ENCODE results near the gene COMT. TPM values are rescaled to one million over a fixed set of nuclear protein-coding genes. Genes with fewer than 3 reads are reported as not detected.

Gene COMT
- polyA plus RNA-seq, 1 experiment: 79.4 TPM

- ChIA-PET CTCF (no interaction called here), POLR2A (no interaction called here)
- no peak for TF ChIP-seq CTCF (IDR thresholded peaks at IDR 0.05; ENCODE audit: low read depth, low read length)
- no peak for DNase-seq (ENCODE audit: low read depth, low spot score)
- Histone ChIP-seq H3K9me3 (ENCODE audit: control insufficient read depth, insufficient read depth, low read length) (no peaks in the 10 kb centered on the region; the same call in 1 of the 2 replicates), H3K27me3 (ENCODE audit: control insufficient read depth, insufficient read depth, low read length) (no peaks in the 10 kb centered on the region), H3K27ac (ENCODE audit: low read depth, low read length) (no peak overlapping the region), H3K4me3 (ENCODE audit: low read depth, low read length) (no peak overlapping the region)
Observed at GRCh38 chr22:19963863-19964642, 22.5 kb downstream of the COMT start.

GRCh38 chr22:19964701-19965386 lies 23.3 kb downstream of the COMT start:
- H3K4me3 ChIP-seq (ENCODE audit: low read depth, low read length): no peak overlapping the region
- ChIA-PET POLR2A (no interaction called here), CTCF (interaction anchor here (1.4 to 1.5 kb wide), 2 partner anchors 48 to 51 kb away, joined by 3 to 6 read pairs; no protein-coding TSS in a partner anchor)
- H3K27ac ChIP-seq (ENCODE audit: low read depth, low read length): no peak overlapping the region
- no peak for TF ChIP-seq CTCF (IDR thresholded peaks at IDR 0.05; ENCODE audit: low read depth, low read length)
- no peaks in the 10 kb centered on the region; the same call in 1 of the 2 replicates for H3K9me3 ChIP-seq (ENCODE audit: control insufficient read depth, insufficient read depth, low read length)
- H3K27me3 ChIP-seq (ENCODE audit: control insufficient read depth, insufficient read depth, low read length): no peaks in the 10 kb centered on the region
- no peak for DNase-seq (ENCODE audit: low read depth, low spot score)

GRCh38 chr22:19965771-19966709 lies 24.5 kb downstream of the COMT start:
- peak; percentile 53 for TF ChIP-seq CTCF (IDR thresholded peaks at IDR 0.05; ENCODE audit: low read depth, low read length)
- DNase-seq (ENCODE audit: low read depth, low spot score): no peak
- no peaks in the 10 kb centered on the region for H3K27me3 ChIP-seq (ENCODE audit: control insufficient read depth, insufficient read depth, low read length)

GRCh38 chr22:19966908-19967750 lies 25.6 kb downstream of the COMT start:
- TF ChIP-seq CTCF (IDR thresholded peaks at IDR 0.05; ENCODE audit: low read depth, low read length): no peak
- ChIA-PET CTCF (interaction anchor here (0.6 to 0.7 kb wide), 3 partner anchors 23 to 900 kb away, joined by 3 to 4 read pairs (median 3); no protein-coding TSS in a partner anchor), POLR2A (no interaction called here)
- H3K27ac ChIP-seq (ENCODE audit: low read depth, low read length): no peak overlapping the region
- no peak for DNase-seq (ENCODE audit: low read depth, low spot score)
- no peaks in the 10 kb centered on the region; the same call in 1 of the 2 replicates for H3K9me3 ChIP-seq (ENCODE audit: control insufficient read depth, insufficient read depth, low read length)
- no peaks in the 10 kb centered on the region for H3K27me3 ChIP-seq (ENCODE audit: control insufficient read depth, insufficient read depth, low read length)
- no peak overlapping the region for H3K4me3 ChIP-seq (ENCODE audit: low read depth, low read length)

More at GRCh38 chr22:19965771-19966709, 24.5 kb downstream of the COMT start:
- CTCF ChIA-PET: interaction anchor here (0.6 to 1.5 kb wide), 5 partner anchors 24 to 901 kb away, joined by 3 to 6 read pairs (median 3); no protein-coding TSS in a partner anchor
- Histone ChIP-seq H3K4me3 (ENCODE audit: low read depth, low read length) (no peak overlapping the region), H3K9me3 (ENCODE audit: control insufficient read depth, insufficient read depth, low read length) (no peaks in the 10 kb centered on the region; the same call in 1 of the 2 replicates), H3K27ac (ENCODE audit: low read depth, low read length) (no peak overlapping the region)
- POLR2A ChIA-PET: no interaction called here
